Fibroblast of lung (primary cell): Measurements from ENCODE around the gene CATSPERE. TPM values are rescaled to one million over a fixed set of nuclear protein-coding genes. Genes with fewer than 3 reads are reported as not detected.

Source experiments
- polyA plus RNA-seq, 2 donors: library from polyadenylated mRNA; depleted of rRNA in 1 of 2; stranded (reverse) in 1 of 2; unstranded in 1 of 2; fragments of >200 nt; gene quantifications; 2 replicates each; pipeline ENCODE4 v1.2.1, GENCODE V29; 2011 to 2012; ENCODE audit warnings: missing spikeins in 1 of 2
- total RNA-seq: library from RNA; depleted of rRNA; stranded (reverse); fragments of >200 nt; gene quantifications from 2 replicates; pipeline ENCODE4 v1.2.1, GENCODE V29; 2014

CATSPERE gene
- total and polyA plus RNA-seq, 2 donors (not counting 1 experiment from before 2014, with no cell fraction given) = 0.59 to 0.99 TPM

Other genes starting within 250 kb of the CATSPERE start
- 50.1 and 62.1 TPM in 2 replicates for gene ADSS2, start 9.4 kb upstream of the CATSPERE start, total RNA-seq
- gene ADSS2, start 9.4 kb upstream of the CATSPERE start, polyA plus RNA-seq = 54.0 and 55.9 TPM in 2 replicates
- gene DESI2, start 191.9 kb downstream of the CATSPERE start, total RNA-seq = 47.2 and 49.3 TPM in 2 replicates
- gene DESI2, start 191.9 kb downstream of the CATSPERE start, polyA plus RNA-seq = 38.8 and 40.2 TPM in 2 replicates